ENCODE measurements around the gene ZNF550. TPM values are rescaled to one million over a fixed set of nuclear protein-coding genes. Genes with fewer than 3 reads are reported as not detected.

ZNF550 gene
- total and polyA plus RNA-seq, 7 donors = 1.5 to 5.0 (median 4.5) TPM

DNA sequence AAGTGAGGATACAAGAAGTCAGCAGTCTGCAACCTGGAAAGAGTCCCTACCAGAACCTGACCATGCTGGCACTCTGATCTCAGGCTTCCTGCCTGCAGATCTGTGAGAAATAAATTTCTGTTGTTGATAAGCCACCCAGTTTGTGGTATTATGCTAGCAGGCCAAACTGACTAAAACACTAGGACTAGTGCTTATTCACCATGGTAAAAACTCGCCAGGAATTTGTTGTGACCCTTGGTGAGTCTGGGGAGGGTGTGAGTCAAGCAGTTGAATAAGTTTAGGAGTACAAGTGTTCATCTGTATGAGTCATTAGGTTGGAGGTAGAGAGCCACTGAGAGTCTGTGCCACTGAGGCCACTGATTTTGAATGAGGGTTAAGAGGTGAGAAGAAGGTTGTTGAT, 27.9 kb upstream of the ZNF550 start:
- peaks cover 64% of the 10 kb centered on the region for H3K9me3 ChIP-seq

DNA sequence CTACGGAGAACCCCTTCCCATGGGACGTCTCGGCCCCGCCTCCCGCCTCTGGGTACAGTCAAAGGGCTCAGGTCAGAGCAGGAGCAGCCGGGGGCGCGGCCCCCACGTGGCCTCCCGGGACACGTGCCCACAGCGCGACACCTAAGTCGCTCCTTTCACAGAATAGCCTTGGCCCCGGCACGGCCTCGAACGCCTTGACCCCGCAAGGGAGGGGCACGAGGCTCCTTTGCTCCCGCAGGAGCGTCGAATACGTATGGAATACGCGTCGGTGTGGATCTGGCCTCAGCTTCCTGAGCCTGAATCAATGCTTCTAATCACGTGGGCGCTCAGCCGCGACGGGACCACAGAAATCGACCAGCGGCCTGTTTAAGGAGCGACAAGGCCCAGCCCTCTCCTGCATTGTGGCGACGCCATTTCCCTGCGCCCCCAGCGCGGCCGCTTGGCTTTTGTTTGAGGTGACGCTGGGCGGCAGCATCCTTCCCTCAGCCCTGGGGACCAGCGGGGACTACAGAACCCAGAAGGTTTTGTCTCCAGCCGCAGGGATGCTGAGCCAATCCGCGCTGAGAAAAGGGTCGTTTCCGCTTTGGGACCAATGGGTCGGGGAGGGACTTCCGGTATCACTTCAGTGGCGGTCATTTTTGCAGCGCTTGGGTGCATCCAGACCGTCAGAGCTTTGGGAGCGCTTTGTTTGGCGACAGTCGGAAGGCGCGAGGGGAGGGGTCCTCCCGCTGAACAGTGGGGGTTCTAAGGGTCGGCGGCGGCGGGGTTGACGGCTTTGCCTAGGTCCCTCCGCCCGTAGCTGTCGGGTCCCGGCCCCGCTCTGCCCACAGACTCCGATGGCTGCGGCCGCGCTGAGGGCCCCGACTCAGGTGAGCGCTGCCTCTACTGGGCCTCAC, 24.1 kb upstream of the ZNF550 start, which contains the start of gene ZIK1:
Gene ZIK1 (plus strand): TSS at position 625 of the 896 bp plus-strand sequence. CDS start 212 bp downstream, at position 837.
- ATAC-seq (peak; percentile 93 to 98 (median 96)), DNase-seq (peak; percentile 86 to 92)
- Histone ChIP-seq H3K9me3 (peaks cover 41% of the 10 kb centered on the region), H3K4me1 (peaks cover 9% of the 10 kb centered on the region), H3K4me3 (peak within 1 kb of the TSS; percentile 83), H3K36me3 (ENCODE audit: insufficient read depth in 1 of 2, low read depth in 1 of 2) (peaks cover 0 to 3% of the 10 kb centered on the region in 2 donors), H3K27ac (peak within 1 kb of the TSS; percentile 67), H3K27me3 (ENCODE audit: insufficient read depth in 3 of 3, low read length in 2 of 3) (no peaks in the 10 kb centered on the region)
- intact Hi-C loops (cut with DNase I) = no loop called here
- TF ChIP-seq, protein P1, sequence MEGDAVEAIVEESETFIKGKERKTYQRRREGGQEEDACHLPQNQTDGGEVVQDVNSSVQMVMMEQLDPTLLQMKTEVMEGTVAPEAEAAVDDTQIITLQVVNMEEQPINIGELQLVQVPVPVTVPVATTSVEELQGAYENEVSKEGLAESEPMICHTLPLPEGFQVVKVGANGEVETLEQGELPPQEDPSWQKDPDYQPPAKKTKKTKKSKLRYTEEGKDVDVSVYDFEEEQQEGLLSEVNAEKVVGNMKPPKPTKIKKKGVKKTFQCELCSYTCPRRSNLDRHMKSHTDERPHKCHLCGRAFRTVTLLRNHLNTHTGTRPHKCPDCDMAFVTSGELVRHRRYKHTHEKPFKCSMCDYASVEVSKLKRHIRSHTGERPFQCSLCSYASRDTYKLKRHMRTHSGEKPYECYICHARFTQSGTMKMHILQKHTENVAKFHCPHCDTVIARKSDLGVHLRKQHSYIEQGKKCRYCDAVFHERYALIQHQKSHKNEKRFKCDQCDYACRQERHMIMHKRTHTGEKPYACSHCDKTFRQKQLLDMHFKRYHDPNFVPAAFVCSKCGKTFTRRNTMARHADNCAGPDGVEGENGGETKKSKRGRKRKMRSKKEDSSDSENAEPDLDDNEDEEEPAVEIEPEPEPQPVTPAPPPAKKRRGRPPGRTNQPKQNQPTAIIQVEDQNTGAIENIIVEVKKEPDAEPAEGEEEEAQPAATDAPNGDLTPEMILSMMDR (IDR thresholded peaks at IDR 0.05) = no peak
- WGBS, 3 donors = 1 to 2% (median 1%) methylated on average over 73 to 76 of the region's 76 CpGs

More for the DNA sequence above, 27.9 kb upstream of the ZNF550 start:
- TF ChIP-seq, protein P1 (IDR thresholded peaks at IDR 0.05) = no peak
- peaks cover 25 to 26% of the 10 kb centered on the region in 2 donors for H3K36me3 ChIP-seq (ENCODE audit: insufficient read depth in 1 of 2, low read depth in 1 of 2)
- WGBS, 3 donors = 96 to 100% (median 99%) methylated on average over 1 of the region's 1 CpG
- H3K4me1 ChIP-seq = peaks cover 5% of the 10 kb centered on the region
- no peak for DNase-seq
- no peak overlapping the region for H3K4me3 ChIP-seq
- H3K27ac ChIP-seq = no peak overlapping the region
- no peak for ATAC-seq
- H3K27me3 ChIP-seq (ENCODE audit: insufficient read depth in 3 of 3, low read length in 2 of 3) = no peaks in the 10 kb centered on the region
- intact Hi-C loops (cut with DNase I) = no loop called here

DNA sequence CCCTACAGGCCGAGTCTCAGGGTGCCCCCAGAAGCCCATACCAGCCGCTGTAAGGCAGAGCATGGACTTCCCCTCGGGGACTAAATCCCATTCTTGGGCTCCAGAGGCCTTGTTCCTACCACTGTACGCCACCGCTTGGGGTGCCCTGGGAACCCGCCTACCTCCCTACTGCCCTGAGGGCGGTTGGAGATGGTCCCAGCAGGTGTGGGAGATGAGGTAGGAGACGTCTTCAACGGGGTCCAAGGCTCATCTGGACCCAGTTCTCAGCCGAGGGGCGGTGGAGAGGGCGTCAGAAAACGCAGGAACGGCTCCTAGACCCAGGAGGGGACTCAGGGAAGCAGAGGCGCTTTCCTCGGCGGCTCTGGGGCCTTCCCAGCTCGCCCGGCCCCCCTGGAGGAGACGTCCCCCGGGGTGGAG, 23.4 kb upstream of the ZNF550 start:
- WGBS, 3 donors = 30 to 38% (median 36%) methylated on average over 20 to 21 of the region's 21 CpGs
- DNase-seq (no peak), ATAC-seq (no peak)
- H3K4me1 ChIP-seq = peaks cover 9% of the 10 kb centered on the region
- TF ChIP-seq, protein P1 (IDR thresholded peaks at IDR 0.05) = no peak
- H3K27me3 ChIP-seq (ENCODE audit: insufficient read depth in 3 of 3, low read length in 2 of 3) = no peaks in the 10 kb centered on the region
- H3K36me3 ChIP-seq (ENCODE audit: insufficient read depth in 1 of 2, low read depth in 1 of 2) = no peaks in the 10 kb centered on the region
- H3K4me3 ChIP-seq = peak overlapping the region; percentile 83
- H3K27ac ChIP-seq = no peak overlapping the region
- intact Hi-C loops (cut with DNase I) = no loop called here
- H3K9me3 ChIP-seq = peaks cover 38% of the 10 kb centered on the region

DNA sequence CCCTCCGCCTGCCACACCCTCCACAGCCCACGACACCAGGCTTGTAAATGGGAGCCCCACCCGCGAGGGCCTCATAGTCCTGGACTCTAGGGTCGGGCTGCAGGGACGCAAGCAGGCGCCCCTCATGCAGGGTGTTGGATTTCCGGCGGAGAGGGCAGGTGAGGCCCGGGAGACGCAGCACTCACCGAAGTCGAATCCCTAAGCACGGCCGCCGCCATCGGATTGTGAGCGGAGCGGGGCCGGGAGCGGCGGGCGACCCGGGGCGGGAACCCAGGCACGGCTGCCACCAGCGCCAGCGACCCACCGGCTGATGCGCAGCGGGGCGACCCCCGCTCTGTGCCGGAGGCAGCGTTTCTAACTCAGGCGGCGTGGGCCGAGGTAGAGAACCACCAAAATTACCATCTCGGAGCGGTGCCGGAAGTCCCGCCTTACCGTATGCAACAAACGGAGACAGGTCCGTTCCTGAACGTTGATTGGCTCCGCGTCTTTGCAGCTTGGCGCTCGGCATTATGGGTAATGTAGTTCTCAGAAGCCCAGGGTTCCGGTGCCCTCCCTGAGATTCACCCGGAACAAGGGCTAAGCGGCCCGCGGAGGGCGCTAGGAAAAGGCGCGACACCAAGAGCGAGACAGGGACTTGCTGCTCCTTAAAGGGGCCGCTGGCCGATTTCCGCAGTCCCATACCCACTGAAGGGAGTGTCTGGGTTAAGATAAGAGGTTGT, 19.0 kb upstream of the ZNF550 start, which contains the start of gene ZNF416:
Gene ZNF416 (minus strand): TSS at position 425 of the 719 bp plus-strand sequence. CDS start 207 bp downstream, at position 218.
- peak; percentile 98 to 100 (median 100) for ATAC-seq
- no peaks in the 10 kb centered on the region for H3K27me3 ChIP-seq (ENCODE audit: insufficient read depth in 3 of 3, low read length in 2 of 3)
- H3K9me3 ChIP-seq = peaks cover 51% of the 10 kb centered on the region
- H3K36me3 ChIP-seq (ENCODE audit: insufficient read depth in 1 of 2, low read depth in 1 of 2) = peaks cover 19 to 34% of the 10 kb centered on the region in 2 donors
- TF ChIP-seq, protein P1 (IDR thresholded peaks at IDR 0.05) = peak; percentile 17
- intact Hi-C loops (cut with DNase I) = loop anchor here in 1 of 2 donors (2.0 to 5.0 kb wide), 2 partner anchors 18 to 51 kb away; partner anchors contain the start of gene ZNF549
- peaks cover 16% of the 10 kb centered on the region for H3K4me1 ChIP-seq
- WGBS, 3 donors = 0% methylated on average over 47 to 62 of the region's 62 CpGs
- peak; percentile 96 to 98 for DNase-seq
- peak within 1 kb of the TSS; percentile 76 for H3K27ac ChIP-seq
- peak within 1 kb of the TSS; percentile 100 for H3K4me3 ChIP-seq
